NB4 (cell line): Measurements from ENCODE around the gene ERBB4.

ENCODE experiments used
- DNase-seq: peaks from one replicate; pipeline ENCODE4 v3.0.0; 2010; ENCODE audit warnings: low read depth
- H3K4me3 ChIP-seq: one replicate; pipeline ENCODE4 v1.5.1; 2011; ENCODE audit warnings: mild to moderate bottlenecking, low read depth, low read length, moderate library complexity
- MAX ChIP-seq: IDR thresholded peaks from 2 replicates; pipeline ENCODE4 v1.6.1; 2011; ENCODE audit warnings: low read depth, low read length
- MYC ChIP-seq: IDR thresholded peaks from 2 replicates; pipeline ENCODE4 v1.6.1; 2011; ENCODE audit warnings: low read depth, low read length
- POLR2A ChIP-seq: IDR thresholded peaks from 2 replicates; pipeline ENCODE4 v1.6.1; 2011; ENCODE audit warnings: mild to moderate bottlenecking; ENCODE audit not compliant: insufficient read length; ENCODE audit errors: extremely low read depth
- TF ChIP-seq, protein P1 (sequence below): IDR thresholded peaks from one replicate; pipeline ENCODE4 v1.5.1; 2012; ENCODE audit warnings: low read depth, low read length

The ERBB4 gene

GRCh38 chr2:211931314-211931713, 607.3 kb downstream of the ERBB4 start:
- H3K4me3 ChIP-seq = no peak overlapping the region
- no peak for DNase-seq
- TF ChIP-seq, protein P1, sequence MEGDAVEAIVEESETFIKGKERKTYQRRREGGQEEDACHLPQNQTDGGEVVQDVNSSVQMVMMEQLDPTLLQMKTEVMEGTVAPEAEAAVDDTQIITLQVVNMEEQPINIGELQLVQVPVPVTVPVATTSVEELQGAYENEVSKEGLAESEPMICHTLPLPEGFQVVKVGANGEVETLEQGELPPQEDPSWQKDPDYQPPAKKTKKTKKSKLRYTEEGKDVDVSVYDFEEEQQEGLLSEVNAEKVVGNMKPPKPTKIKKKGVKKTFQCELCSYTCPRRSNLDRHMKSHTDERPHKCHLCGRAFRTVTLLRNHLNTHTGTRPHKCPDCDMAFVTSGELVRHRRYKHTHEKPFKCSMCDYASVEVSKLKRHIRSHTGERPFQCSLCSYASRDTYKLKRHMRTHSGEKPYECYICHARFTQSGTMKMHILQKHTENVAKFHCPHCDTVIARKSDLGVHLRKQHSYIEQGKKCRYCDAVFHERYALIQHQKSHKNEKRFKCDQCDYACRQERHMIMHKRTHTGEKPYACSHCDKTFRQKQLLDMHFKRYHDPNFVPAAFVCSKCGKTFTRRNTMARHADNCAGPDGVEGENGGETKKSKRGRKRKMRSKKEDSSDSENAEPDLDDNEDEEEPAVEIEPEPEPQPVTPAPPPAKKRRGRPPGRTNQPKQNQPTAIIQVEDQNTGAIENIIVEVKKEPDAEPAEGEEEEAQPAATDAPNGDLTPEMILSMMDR = no peak
- TF ChIP-seq MAX (no peak), MYC (no peak), POLR2A (no peak)

DNA sequence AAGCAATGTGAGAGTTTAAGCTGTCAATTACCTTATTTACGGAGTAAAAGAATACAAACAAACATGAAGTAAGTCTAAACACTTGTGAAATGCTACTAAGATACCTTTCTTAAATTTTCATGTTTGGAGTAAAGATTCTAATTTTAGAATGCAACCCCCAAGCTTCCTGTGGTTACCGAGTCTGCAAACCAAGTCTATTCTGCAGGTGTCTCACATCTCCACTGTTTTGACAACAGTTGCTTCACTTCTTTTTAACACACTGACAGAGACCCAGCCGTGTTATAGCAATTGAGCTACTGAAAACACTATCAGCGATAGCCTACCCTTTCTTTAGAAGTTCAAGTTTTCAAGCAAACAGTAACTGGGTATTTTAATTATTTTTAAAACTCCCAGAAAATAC, 608.3 kb downstream of the ERBB4 start:
- DNase-seq = no peak
- H3K4me3 ChIP-seq = no peak overlapping the region
- no peak for TF ChIP-seq POLR2A
- TF ChIP-seq MYC = no peak
- TF ChIP-seq, protein P1 = no peak
- TF ChIP-seq MAX = no peak

- DNase-seq = no peak
- TF ChIP-seq, protein P1 = no peak
- no peak for TF ChIP-seq POLR2A
- TF ChIP-seq MAX = no peak
- no peak for TF ChIP-seq MYC
- no peak overlapping the region for H3K4me3 ChIP-seq
These were observed 610.4 kb downstream of the ERBB4 start for GRCh38 chr2:211928201-211928600.

DNA sequence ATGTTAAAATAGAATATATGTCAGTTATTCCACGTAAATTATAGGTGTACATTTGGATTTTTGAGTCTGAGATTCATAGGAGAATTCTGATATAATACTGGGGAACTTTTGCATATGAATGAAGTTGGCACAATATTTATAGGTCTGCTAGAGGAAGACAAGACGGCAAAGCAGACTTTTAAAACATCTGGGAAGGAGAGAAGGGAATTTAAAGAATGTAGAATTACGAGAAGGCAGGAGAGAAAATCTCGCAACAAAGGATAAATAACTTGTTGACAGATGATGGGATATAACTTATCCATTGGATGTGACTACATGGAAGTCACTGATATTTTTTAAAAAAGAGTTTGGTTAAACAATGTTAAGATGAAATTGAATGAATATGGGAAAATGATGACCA, 615.6 kb downstream of the ERBB4 start:
- no peak for TF ChIP-seq MAX
- DNase-seq = no peak
- H3K4me3 ChIP-seq = no peak overlapping the region

- DNase-seq = no peak
- no peak for TF ChIP-seq MYC
- TF ChIP-seq POLR2A = no peak
- TF ChIP-seq, protein P1 = no peak
- no peak for TF ChIP-seq MAX
- no peak overlapping the region for H3K4me3 ChIP-seq
These were observed 634.6 kb downstream of the ERBB4 start for GRCh38 chr2:211903961-211904360.

DNA sequence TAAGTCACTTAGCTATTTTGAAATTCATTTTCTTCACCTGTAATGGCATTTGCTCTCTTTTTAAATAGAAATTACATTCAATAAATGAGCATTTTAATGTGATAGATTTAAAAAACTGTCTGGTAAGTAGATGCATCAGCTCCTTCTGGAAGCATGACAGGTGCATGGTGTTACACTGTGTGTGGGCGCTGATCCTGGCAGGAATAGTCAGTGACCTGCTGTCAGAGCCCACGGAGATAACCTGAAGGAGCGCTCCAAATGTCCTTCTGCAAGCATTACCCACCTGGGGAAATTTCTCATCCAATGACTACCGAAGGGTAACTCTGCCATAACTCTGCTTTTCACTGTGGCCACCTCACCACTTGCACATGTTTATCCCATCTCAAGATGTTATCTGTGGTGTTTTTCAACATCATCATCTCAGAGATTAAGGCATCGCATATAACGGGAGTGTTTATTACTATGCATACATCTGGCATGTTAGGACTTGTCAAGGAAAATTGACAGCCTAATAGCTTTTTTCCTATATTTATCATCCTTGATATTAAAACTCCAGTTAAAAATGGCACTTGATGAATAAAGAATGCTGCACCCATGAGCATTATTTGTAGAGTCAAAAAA, 637.3 kb downstream of the ERBB4 start:
- no peak for DNase-seq
- TF ChIP-seq, protein P1 = no peak
- no peak for TF ChIP-seq POLR2A
- no peak for TF ChIP-seq MAX
- TF ChIP-seq MYC = no peak
- no peak overlapping the region for H3K4me3 ChIP-seq
